ENCODE measurements around the gene WNK2.

The WNK2 gene

DNA sequence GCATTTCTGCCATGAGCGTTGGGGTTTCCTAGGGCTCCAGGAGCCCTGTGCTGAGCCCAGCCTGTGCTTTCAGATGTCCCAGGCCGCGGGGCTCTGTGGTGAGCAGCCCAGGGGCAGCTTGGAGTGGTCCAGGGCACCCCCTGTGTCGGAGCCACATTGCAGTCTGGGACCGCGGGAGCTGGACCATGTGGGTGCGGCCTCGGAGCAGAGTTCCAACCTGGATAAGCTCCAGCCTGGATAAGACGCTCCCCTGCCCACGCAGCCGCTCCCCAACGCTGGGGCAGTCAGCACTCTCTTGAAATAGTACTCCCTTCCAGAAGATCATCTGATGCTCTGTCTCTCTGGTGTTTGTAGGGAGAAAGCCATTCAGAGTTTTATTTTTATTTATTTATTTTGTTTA, 111.1 kb downstream of the WNK2 start:
- no peak for DNase-seq (ENCODE audit: low read depth)

DNA sequence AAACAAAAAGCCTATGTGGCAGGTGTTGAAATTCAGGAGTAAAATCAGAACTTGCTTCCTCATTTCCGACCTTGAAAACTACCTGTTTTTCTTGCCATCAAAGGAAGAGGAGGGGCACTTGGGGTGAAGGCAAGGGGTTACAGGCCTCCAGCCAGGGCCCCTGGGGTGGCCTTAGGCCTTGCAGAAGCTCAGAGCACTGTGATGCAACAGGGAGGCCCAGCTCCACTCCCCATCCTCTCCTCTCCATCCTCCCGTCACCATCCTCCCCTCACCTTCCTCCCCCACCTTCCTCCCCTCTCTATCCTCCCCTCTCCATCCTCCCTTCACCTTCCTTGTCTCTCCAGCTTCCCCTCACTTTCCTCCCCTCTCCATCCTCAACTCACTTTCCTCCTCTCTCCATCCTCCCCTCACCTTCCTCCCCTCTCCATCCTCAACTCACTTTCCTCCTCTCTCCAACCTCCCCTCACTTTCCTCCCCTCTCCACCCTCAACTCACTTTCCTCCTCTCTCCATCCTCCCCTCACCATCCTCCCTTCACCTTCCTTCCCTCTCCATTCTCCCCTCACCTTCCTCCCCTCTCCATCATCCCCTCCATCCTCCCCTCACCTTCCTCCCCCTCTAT, 111.6 kb downstream of the WNK2 start:
- no peak for DNase-seq (ENCODE audit: low read depth)

DNA sequence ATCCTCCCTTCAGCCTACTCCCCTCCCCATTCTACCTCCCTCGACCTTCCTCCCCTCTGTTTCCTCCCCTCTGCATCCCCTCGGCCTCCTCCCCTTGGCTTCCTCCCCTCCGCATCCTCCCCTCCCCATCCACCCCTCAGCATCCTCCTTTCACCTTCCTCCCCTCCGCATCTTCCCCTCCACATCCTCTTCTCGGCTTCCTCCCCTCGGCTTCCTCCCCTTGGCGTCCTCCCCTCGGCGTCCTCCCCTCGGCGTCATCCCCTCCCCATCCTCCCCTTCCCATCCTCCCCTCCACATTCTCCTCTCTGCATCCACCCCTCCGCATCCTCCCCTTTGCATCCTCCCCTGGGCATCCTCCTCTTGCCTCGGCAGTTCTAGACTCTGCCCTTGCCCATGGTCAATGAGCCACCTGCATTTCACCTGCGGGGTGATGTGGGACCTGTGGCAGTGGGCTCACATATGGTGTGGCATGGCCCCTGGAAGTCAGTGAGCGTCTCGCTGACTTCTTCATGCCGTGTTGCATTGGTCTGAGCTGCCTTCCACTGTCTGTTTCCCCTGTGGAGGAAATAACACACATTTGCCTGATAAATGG, 113.0 kb downstream of the WNK2 start:
- DNase-seq (ENCODE audit: low read depth): no peak

DNA sequence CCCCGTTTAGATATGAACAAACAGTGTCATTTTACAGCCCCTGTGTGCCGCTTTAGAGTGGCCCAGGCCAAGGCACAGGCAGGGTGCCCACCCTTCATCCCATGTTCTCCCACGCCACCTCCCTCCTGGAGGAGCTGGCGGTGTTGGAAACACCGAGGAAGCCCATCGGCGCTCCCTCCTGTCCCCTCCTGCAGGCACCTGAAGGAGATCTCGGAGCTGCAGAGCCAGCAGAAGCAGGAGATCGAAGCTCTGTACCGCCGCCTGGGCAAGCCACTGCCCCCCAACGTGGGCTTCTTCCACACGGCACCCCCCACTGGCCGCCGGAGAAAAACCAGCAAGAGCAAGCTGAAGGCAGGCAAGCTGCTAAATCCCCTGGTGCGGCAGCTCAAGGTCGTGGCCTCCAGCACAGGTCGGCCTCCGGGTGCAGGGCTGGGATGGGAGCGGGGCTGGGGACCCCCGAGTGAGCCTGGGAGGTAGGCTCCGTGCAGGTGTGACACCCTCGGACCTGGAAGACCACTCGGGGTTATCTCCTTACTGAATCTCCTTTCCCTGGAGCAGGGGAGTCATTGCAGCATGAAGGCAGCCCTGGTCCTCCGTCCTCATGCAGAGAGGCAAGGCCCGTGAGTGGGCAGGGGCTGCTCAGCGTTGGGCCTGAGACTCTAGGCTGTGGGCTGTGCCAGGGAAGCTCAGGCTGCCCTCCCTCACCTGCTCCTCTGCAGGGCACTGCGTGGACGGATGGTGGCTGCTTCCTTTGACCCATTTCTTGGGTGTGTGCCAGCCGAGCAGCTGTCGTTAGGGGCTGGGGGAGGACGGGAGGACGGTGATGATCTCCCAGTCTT, 113.9 kb downstream of the WNK2 start:
- no peak for DNase-seq (ENCODE audit: low read depth)

DNA sequence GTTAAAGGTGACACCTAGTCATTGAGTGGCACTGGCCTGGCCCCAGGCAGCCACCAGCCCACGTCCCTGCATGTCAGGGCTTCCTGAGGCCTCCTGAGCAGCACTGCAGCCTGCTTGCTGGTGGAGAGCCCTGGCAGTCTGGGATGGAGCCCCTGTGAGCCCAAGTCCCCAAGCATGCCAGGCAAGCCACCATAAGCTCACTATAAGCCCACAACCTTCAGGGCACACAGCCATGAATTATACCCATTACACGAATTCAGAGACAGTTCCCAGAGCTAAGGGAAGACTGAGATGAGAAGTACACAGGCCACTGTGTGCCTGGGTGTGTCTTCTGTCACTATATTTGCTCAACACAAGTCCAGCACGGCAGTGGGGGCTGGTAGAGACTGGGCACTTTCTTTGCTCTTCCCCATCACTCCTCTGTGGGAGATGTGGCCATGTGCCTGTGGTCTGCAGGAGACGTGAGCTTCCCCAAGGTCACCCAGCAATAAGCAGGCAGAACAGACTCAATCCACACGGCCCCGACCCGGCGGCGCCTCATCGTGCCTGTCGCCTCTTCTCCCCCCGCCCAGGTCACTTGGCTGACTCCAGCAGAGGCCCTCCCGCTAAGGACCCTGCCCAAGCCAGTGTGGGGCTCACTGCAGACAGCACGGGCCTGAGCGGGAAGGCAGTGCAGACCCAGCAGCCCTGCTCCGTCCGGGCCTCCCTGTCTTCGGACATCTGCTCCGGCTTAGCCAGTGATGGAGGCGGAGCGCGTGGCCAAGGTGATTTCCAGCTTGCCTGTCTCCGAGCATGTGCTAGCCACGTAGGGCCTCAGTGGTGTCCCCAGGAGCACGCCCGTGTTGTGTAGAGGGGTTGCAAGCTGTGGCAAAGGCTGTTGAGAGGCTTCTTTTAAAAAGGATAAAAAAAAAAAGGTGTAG, 114.8 kb downstream of the WNK2 start:
- DNase-seq (ENCODE audit: low read depth): no peak

DNA sequence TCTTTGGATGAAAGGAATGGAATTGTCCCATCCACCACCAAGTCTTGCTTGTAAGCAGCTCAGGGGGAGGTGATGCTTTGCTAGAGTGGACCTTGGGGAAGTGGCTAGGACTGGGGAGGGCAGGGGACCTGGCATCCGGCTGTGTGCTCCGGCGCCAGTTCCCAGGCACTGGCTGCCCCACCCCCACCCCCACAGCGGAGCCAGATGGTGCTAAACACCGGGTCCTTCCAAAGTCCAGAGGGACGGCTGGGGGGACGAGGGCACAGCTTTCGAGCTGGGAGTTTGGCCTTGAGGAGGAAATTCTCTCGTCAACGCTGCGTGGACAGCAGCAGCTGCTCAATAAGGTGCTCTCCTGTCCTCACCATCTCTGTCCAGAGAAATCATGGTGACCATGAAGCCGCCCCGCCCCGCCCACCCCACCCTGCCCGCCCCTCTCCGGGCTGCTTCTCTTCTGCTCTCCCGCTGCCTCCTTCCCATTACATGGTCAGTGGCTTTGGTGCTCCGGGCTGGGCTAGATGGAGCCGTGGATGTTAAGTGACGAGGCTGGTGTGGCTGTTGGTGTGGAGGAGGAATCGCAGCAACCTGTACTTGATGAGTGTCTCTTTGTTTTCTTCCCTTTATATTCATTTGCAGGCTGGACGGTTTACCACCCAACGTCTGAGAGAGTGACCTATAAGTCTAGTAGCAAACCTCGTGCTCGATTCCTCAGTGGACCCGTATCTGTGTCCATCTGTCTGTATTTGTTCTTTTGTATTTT, 115.7 kb downstream of the WNK2 start:
- DNase-seq (ENCODE audit: low read depth): no peak

DNA sequence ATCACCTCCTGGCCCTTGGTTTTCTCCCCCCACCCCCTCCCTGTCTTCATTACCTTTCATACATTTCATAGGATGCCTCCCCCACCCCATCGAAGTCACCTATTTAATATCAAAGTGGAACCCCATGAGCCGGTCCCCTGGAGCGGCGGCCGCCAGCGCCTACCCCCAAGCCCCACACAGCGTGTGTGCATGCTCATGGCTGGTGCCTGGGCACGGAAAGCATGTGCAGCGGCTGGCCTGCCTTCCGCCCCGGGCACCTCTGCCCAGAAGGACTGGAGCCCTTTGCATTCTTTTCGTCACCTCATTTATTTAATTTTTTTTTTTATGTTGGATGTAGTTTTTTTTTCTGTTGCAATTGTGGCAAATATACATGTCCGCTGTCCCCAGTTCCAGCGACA, 116.2 kb downstream of the WNK2 start:
- DNase-seq (ENCODE audit: low read depth): no peak

DNA sequence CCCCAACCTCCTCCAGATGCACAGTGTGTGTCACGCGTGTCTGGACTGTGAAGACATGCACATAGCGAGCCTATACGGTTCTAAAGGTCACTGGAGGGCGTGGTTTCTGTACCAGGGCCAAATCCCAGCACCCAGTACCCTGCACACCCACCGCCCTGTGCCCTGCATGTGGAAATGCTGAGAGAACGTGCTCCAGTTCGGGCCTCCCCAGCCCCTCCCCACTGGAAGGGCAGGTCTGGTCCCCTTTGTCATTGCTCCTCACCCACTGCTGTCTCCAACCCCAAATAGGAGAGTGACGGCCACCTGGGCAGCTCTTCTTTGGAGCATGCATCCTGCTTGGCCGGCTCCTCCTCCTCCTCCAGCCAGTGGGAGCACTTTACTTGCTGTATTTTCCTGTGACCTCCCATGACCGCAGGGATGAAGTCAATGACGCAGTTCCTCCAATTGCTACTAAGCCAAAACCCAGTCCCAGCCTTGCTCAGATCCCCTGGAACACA, 116.7 kb downstream of the WNK2 start:
- no peak for DNase-seq (ENCODE audit: low read depth)

DNA sequence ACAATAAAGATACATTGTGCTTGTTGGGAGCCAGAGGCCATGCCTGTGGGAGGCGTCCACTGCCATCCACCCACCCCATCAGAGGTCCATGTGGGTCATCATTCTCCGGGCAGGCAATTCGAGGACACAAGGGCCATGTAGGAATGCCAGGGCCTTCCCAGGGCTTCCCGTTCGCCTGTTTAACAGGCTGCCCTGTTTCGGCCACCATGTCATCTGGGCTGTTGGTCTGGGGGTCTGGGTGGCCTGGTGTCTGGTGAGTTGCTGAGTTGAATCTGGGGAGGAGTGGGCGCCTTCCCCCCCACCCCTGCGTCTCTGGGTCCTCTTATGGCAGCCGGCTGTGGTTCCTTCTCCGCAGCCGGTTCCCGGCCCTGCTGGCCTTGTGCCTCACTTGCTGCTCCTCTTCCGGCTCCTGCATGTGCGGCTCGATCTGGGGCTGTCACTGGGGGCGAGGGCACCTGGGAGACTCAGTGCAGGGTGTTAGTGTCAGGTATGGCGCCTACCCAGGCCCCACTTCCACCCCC, 117.4 kb downstream of the WNK2 start:
- DNase-seq (ENCODE audit: low read depth): no peak

DNA sequence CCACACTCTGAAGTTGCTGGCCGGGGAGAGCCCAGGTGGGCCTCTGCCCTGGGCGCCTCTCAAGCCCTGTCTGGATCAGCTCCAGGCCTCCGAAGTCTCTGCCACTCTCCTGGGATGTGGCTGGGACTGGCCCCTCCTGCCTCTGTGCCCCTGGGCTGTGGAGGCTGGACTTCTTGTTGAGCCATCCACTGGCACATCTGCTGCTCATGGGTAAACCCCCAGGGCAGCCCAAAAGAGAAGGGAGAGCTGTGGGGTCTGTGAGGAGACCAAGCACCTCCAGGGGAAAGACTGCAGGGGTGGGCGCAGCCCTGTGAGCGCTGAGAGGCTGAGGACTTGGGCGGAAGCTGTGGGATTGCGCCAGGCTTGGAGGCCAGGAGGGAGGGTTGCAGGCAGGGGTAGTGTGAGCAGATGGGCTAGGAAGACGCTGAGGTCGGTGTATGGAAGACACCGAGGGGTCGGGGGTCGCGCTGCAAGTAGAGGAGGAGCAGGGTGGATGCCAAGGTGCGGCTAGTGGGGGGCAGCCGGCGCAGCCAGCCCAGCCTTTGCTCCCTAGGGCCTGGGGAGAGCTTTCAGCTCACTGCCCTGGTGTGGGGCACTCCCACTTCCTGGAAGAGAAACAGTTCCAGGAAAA, 118.1 kb downstream of the WNK2 start:
- DNase-seq (ENCODE audit: low read depth): no peak

DNA sequence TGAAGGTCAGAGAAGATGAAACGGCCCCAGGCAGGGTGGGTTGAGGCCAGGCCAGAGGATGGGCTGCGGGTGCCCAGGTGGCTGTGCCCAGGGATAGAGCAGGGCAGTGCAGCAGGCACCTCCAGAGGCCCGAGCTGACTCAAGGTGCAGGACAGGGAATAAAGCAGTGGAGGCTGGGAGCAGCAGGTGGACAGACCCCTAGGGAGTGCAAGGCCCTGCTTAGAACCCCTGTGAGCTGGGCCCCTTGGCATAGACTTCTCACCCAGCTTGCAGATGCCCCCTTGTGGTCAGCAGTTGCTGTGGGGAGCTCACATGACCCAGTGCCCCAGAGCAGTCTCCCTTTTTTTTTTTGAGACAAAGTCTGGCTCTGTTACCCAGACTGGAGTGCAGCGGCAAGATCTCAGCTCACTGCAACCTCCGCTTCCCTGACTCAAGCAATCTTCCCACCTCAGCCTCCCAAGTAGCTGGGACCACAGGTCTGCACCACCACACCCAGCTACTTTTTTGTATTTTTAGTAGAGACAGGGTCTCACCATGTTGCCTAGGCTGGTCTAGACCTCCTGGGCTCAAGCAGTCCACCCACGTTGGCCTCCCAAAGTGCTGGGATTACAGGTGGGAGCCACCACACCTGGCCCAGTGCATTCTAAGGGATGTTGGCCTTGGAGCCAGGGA, 118.8 kb downstream of the WNK2 start:
- DNase-seq (ENCODE audit: low read depth): peak; percentile 58

DNA sequence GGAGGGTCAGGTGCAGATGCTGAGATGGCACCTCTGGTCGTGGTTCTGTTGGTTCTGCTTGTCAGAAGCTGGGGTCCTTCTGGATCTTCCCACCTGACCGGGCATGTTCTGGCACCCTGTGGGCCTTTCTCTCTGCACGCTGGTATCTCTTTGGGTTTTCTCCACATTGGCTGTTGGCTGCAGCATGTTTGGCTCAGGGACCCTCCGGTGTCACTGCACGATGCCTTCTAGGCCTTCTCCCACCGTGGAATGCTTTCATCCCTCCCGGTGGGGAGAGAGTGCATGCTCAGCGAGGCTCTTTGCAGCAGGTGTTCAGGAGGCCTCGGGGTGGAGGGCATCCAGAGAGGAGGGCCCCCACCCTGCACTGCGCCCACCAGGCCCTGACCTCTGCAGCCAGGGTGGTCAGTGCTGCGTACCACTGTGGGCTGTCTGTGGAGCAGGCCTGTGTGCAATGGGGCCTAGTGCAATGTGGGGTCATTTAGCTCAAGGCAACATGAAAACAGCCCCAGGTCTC, 119.4 kb downstream of the WNK2 start:
- no peak for DNase-seq (ENCODE audit: low read depth)

DNA sequence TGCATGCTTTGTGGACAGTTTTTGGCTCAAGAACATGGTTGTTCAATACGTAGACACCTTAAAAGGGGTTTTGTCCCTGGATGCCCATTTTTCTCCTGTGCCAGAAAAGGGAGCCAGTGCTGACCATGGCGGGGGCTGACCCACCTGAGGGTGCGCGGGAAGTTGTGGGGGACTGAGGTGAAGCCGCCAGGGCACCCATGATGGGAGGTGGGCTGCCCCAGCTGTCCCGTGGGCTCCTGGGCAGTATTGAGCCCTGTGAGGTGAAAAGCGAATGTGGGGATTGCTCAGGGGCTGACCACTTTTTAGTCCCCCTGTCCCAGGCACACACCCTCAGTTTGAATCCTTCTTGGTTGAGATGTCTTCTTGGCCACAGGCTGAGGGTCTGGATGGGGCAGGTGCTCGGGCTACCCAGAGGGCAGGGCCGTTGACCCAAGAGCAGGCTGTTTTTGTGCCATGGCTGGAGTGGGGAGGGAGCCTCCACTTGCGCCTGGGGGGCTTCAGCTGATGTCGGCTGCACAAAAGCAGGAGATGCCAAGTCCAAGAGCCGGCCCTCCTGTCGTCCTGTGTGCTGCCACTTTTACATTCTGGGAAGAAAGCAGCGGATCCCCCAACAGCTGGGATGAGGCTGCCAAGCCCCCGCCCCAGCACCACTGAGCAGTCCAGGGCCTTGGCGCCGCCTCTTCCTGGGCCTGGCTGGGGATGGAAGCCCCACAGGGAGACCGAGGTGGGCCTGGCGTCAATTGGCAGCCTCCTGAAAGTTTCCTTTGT, 120.1 kb downstream of the WNK2 start:
- DNase-seq (ENCODE audit: low read depth): no peak

DNA sequence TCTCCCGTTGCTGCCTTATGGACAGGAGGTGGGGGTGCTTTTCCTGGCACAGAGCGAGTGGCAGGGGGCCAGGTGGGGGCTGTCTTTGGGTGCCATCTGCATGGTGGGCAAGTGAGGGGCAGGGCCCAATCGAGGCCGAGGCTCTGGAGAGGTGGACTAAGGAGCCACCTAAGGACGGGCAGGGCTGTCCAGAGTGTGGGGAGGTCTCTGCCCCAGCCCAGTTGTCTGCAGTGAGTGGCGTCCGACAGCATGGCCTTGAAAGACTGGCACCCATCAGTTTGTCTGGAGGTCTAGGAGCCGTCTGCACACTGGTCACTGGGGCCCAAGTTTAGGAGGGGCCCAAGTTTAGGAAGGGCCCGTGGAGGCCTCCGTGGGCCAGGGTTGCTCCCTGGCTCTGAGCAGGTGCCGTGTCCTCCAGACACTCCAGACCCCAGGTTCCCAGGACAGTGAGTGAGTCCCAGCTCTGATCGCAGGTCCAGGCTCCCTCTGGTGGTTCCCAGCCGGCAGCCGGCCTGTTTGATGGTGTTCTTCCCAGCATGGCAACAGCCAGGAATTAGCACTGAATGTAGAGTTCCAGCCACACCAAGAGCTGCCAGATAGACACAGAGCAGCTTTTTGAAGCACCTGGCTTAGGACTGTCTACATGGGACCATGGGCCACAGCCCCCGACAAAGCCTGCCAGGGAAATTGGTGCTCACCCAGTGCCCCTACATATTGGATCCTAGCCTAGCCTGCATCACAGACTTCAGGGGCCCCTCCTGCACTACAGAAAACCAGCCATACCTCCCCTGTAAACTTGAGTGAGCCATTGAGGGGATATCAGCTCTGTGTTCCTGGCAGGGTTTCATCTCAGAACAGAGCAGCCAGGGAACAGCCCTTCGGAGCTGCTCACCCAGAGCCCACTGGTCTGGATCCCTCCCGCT, 120.9 kb downstream of the WNK2 start:
- DNase-seq (ENCODE audit: low read depth): peak; percentile 52

DNA sequence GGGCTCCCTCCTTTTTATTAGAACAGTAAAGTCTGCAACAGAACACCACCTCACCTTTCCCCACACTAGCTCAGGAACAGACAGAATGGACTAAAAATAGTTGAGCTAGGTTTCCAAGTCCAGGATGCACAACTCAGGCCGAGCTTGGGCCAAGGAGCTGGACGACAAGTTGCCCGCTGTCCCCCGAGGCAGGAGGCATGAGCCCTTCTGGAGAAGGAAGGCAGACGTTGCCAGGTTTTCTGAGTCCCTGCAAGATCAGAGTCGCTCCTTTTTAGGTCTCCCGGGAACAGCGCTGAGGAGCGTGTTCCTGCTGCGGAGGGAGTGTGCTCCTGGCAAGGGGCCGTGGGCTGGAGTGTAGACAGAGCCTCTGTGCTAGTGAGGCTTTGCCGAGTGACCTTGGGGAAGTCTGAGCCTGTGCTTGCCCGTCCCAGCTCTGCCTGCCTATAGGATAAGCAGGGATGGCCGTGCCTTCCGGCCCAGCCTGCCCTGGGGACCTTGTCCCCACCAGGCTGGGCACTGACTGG, 121.6 kb downstream of the WNK2 start:
- DNase-seq (ENCODE audit: low read depth): no peak

DNA sequence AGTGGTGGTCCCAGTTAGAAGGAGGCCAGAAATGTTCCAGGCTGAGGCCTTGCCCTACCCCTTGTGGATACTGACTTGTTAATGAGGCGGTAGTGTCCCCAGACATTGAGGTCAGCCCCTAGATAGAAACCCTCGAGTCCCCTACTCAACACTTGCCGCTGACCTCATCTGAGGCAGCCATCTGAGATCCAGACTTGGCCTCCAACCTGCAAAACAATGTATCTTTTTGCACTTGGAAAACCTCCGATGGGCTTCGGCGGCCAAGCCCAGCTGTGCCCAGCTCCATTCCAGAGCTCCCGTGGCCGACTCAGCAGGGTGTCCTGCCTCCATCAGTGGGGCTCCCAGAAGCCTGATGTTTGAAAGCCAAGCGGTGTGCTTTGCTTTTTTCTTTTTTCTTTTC, 122.1 kb downstream of the WNK2 start:
- DNase-seq (ENCODE audit: low read depth): no peak

DNA sequence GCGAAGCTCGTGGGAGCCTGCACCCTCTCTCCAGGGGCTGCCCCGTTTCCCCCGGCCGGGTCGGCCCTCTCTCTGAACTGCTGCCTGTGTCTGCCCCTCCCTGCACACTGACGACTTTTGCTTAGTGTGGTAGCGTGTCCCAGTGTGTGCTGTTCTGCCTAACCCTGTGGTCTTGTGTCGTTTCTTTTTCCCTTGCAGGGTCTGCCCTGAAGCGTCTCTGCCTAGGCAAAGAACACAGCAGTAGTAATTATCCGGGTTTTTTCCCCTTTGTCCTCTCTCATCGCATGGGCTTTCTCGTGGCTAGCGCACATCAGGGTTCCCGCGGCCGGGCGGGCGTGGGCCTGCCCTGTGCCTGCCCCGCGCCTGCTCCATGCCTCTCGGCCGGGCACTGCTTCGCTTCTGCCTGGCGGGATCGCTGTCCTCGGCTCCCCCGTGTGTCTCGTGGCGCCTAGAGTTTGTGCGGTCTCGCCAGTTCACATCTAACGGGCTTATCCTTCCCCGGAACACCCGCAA, 122.7 kb downstream of the WNK2 start:
- DNase-seq (ENCODE audit: low read depth): no peak

Measured in EH (cell line).